ENCODE data around the gene HM13.
"Not testable (repeated sequence)": the region's sequence is repeated elsewhere in the genome, so short reads cannot be mapped to it uniquely, and the experiment has no call there.

HM13 gene

GRCh38 chr20:31596412-31596715, 82.1 kb downstream of the HM13 start:
- Histone ChIP-seq H3K9ac (ENCODE audit: low read length) (peak overlapping the region; percentile 57), H3K23ac (ENCODE audit: low read length) (peak overlapping the region; percentile 82), H2BK5ac (ENCODE audit: low read length) (peak overlapping the region; percentile 95), H2AK5ac (ENCODE audit: low read length) (peak overlapping the region; percentile 93), H3K4ac (ENCODE audit: low read depth, low read length) (peak overlapping the region; percentile 44), H3K27ac (ENCODE audit: low read depth, low read length) (peak overlapping the region; percentile 37), H3K4me1 (ENCODE audit: control insufficient read depth, low read depth, low read length) (peaks cover 13% of the 10 kb centered on the region), H3K18ac (ENCODE audit: low read length) (peak overlapping the region; percentile 23), H2BK120ac (ENCODE audit: low read depth, low read length) (peak overlapping the region; percentile 5), H3K56ac (ENCODE audit: low read length) (peak overlapping the region; percentile 93)
- not testable (repeated sequence) for H3K27me3 ChIP-seq (ENCODE audit: insufficient read depth, low read length, poor library complexity); H4K8ac ChIP-seq (ENCODE audit: low read depth, low read length); H3K36me3 ChIP-seq (ENCODE audit: control insufficient read depth, insufficient read depth, low read length); H3K79me2 ChIP-seq (ENCODE audit: control insufficient read depth, insufficient read depth, low read length); H3K4me3 ChIP-seq (ENCODE audit: low read length); H2BK15ac ChIP-seq (replicated peaks; ENCODE audit: low read depth); H3K4me2 ChIP-seq (ENCODE audit: low read length); H3K79me1 ChIP-seq (ENCODE audit: low read length); H4K5ac ChIP-seq (ENCODE audit: low read length)
- DNase-seq = peak; percentile 35
- WGBS (ENCODE audit: extremely low coverage, insufficient coverage, low lambda C conversion rate) = no CpG with 5 or more reads among the region's 4 CpGs

- H2AK5ac ChIP-seq (ENCODE audit: low read length) = peak overlapping the region; percentile 40
- no peak overlapping the region for H4K5ac ChIP-seq (ENCODE audit: low read length)
- H3K9ac ChIP-seq (ENCODE audit: low read length) = no peak overlapping the region
- H3K4me3 ChIP-seq (ENCODE audit: low read length) = no peak overlapping the region
- H3K79me2 ChIP-seq (ENCODE audit: control insufficient read depth, insufficient read depth, low read length) = no peaks in the 10 kb centered on the region
- H3K27me3 ChIP-seq (ENCODE audit: insufficient read depth, low read length, poor library complexity) = no peaks in the 10 kb centered on the region
- no peaks in the 10 kb centered on the region for H3K36me3 ChIP-seq (ENCODE audit: control insufficient read depth, insufficient read depth, low read length)
- H4K8ac ChIP-seq (ENCODE audit: low read depth, low read length) = no peak overlapping the region
- no peak overlapping the region for H2BK15ac ChIP-seq (replicated peaks; ENCODE audit: low read depth)
- H2BK120ac ChIP-seq (ENCODE audit: low read depth, low read length) = no peak overlapping the region
- peaks cover 12% of the 10 kb centered on the region for H3K4me1 ChIP-seq (ENCODE audit: control insufficient read depth, low read depth, low read length)
- H3K18ac ChIP-seq (ENCODE audit: low read length) = no peak overlapping the region
- H3K27ac ChIP-seq (ENCODE audit: low read depth, low read length) = no peak overlapping the region
- H2BK5ac ChIP-seq (ENCODE audit: low read length) = peak overlapping the region; percentile 4
- H3K56ac ChIP-seq (ENCODE audit: low read length) = peak overlapping the region; percentile 59
- peak; percentile 72 for DNase-seq
- peak overlapping the region; percentile 8 for H3K4ac ChIP-seq (ENCODE audit: low read depth, low read length)
- H3K79me1 ChIP-seq (ENCODE audit: low read length) = no peaks in the 10 kb centered on the region
- H3K4me2 ChIP-seq (ENCODE audit: low read length) = no peak overlapping the region
- peak overlapping the region; percentile 7 for H3K23ac ChIP-seq (ENCODE audit: low read length)
- WGBS (ENCODE audit: extremely low coverage, insufficient coverage, low lambda C conversion rate) = no CpG with 5 or more reads among the region's 4 CpGs
Observed at GRCh38 chr20:31596831-31597480, 82.7 kb downstream of the HM13 start.

- Histone ChIP-seq H3K79me2 (ENCODE audit: control insufficient read depth, insufficient read depth, low read length) (no peaks in the 10 kb centered on the region), H2AK5ac (ENCODE audit: low read length) (peak overlapping the region; percentile 6), H3K4me2 (ENCODE audit: low read length) (no peak overlapping the region), H3K27me3 (ENCODE audit: insufficient read depth, low read length, poor library complexity) (no peaks in the 10 kb centered on the region), H3K9ac (ENCODE audit: low read length) (no peak overlapping the region), H3K27ac (ENCODE audit: low read depth, low read length) (no peak overlapping the region), H2BK5ac (ENCODE audit: low read length) (no peak overlapping the region), H3K23ac (ENCODE audit: low read length) (no peak overlapping the region), H3K4me1 (ENCODE audit: control insufficient read depth, low read depth, low read length) (peaks cover 12% of the 10 kb centered on the region), H2BK120ac (ENCODE audit: low read depth, low read length) (no peak overlapping the region), H2BK15ac (replicated peaks; ENCODE audit: low read depth) (no peak overlapping the region), H3K36me3 (ENCODE audit: control insufficient read depth, insufficient read depth, low read length) (no peaks in the 10 kb centered on the region), H4K8ac (ENCODE audit: low read depth, low read length) (no peak overlapping the region), H3K56ac (ENCODE audit: low read length) (no peak overlapping the region), H3K18ac (ENCODE audit: low read length) (no peak overlapping the region), H3K4me3 (ENCODE audit: low read length) (no peak overlapping the region), H3K4ac (ENCODE audit: low read depth, low read length) (no peak overlapping the region), H4K5ac (ENCODE audit: low read length) (no peak overlapping the region), H3K79me1 (ENCODE audit: low read length) (no peaks in the 10 kb centered on the region)
- peak; percentile 45 for DNase-seq
- WGBS (ENCODE audit: extremely low coverage, insufficient coverage, low lambda C conversion rate) = no CpG with 5 or more reads among the region's 2 CpGs
Observed at GRCh38 chr20:31597481-31597855, 83.2 kb downstream of the HM13 start.

- Histone ChIP-seq H2AK5ac (ENCODE audit: low read length) (no peak overlapping the region), H4K8ac (ENCODE audit: low read depth, low read length) (no peak overlapping the region), H3K4me3 (ENCODE audit: low read length) (no peak overlapping the region), H4K5ac (ENCODE audit: low read length) (no peak overlapping the region), H3K36me3 (ENCODE audit: control insufficient read depth, insufficient read depth, low read length) (no peaks in the 10 kb centered on the region), H3K23ac (ENCODE audit: low read length) (no peak overlapping the region), H3K18ac (ENCODE audit: low read length) (no peak overlapping the region), H3K4me1 (ENCODE audit: control insufficient read depth, low read depth, low read length) (no peaks in the 10 kb centered on the region), H2BK5ac (ENCODE audit: low read length) (no peak overlapping the region), H2BK120ac (ENCODE audit: low read depth, low read length) (no peak overlapping the region), H3K56ac (ENCODE audit: low read length) (peak overlapping the region; percentile 6), H3K9ac (ENCODE audit: low read length) (no peak overlapping the region), H3K4me2 (ENCODE audit: low read length) (no peak overlapping the region), H3K79me1 (ENCODE audit: low read length) (peaks cover 2% of the 10 kb centered on the region), H3K4ac (ENCODE audit: low read depth, low read length) (peak overlapping the region; percentile 77), H3K79me2 (ENCODE audit: control insufficient read depth, insufficient read depth, low read length) (peaks cover 26% of the 10 kb centered on the region), H3K27me3 (ENCODE audit: insufficient read depth, low read length, poor library complexity) (no peaks in the 10 kb centered on the region), H2BK15ac (replicated peaks; ENCODE audit: low read depth) (no peak overlapping the region), H3K27ac (ENCODE audit: low read depth, low read length) (no peak overlapping the region)
- WGBS (ENCODE audit: extremely low coverage, insufficient coverage, low lambda C conversion rate) = no CpG with 5 or more reads among the region's 4 CpGs
- no peak for DNase-seq
Observed at GRCh38 chr20:31602431-31602778, 88.2 kb downstream of the HM13 start.

GRCh38 chr20:31602779-31603441, 88.7 kb downstream of the HM13 start:
- Histone ChIP-seq H2BK120ac (ENCODE audit: low read depth, low read length) (peak overlapping the region; percentile 48), H3K4me2 (ENCODE audit: low read length) (no peak overlapping the region), H3K18ac (ENCODE audit: low read length) (peak overlapping the region; percentile 12), H3K27me3 (ENCODE audit: insufficient read depth, low read length, poor library complexity) (no peaks in the 10 kb centered on the region), H3K4ac (ENCODE audit: low read depth, low read length) (peak overlapping the region; percentile 77), H2BK15ac (replicated peaks; ENCODE audit: low read depth) (no peak overlapping the region), H3K23ac (ENCODE audit: low read length) (no peak overlapping the region), H3K4me3 (ENCODE audit: low read length) (no peak overlapping the region), H3K79me1 (ENCODE audit: low read length) (peaks cover 2% of the 10 kb centered on the region), H4K8ac (ENCODE audit: low read depth, low read length) (no peak overlapping the region), H3K56ac (ENCODE audit: low read length) (peak overlapping the region; percentile 64), H3K79me2 (ENCODE audit: control insufficient read depth, insufficient read depth, low read length) (peaks cover 26% of the 10 kb centered on the region), H4K5ac (ENCODE audit: low read length) (no peak overlapping the region), H2AK5ac (ENCODE audit: low read length) (peak overlapping the region; percentile 69), H3K9ac (ENCODE audit: low read length) (peak overlapping the region; percentile 40), H3K4me1 (ENCODE audit: control insufficient read depth, low read depth, low read length) (peaks cover 1% of the 10 kb centered on the region), H2BK5ac (ENCODE audit: low read length) (peak overlapping the region; percentile 73), H3K27ac (ENCODE audit: low read depth, low read length) (no peak overlapping the region), H3K36me3 (ENCODE audit: control insufficient read depth, insufficient read depth, low read length) (no peaks in the 10 kb centered on the region)
- DNase-seq = no peak
- no CpG with 5 or more reads among the region's 17 CpGs for WGBS (ENCODE audit: extremely low coverage, insufficient coverage, low lambda C conversion rate)

Data from mesendoderm (in vitro differentiated cells).